Type B pancreatic cell (in vitro differentiated cells): ENCODE measurements around the gene KLHDC4. TPM values are rescaled to one million over a fixed set of nuclear protein-coding genes. Genes with fewer than 3 reads are reported as not detected.

Experiments
- DNase-seq: peaks from one replicate; pipeline ENCODE4 v3.0.0; 2021; ENCODE audit warnings: mixed read lengths; ENCODE audit not compliant: unreplicated experiment; ENCODE audit errors: extremely low spot score
- H3K27ac Mint-ChIP-seq: 2 replicates; pipeline ENCODE4 v1.8.0; 2021; ENCODE audit warnings: mild to moderate bottlenecking, mixed read lengths
- H3K27me3 Mint-ChIP-seq: 2 replicates; pipeline ENCODE4 v1.8.0; 2021; ENCODE audit warnings: mixed read lengths
- H3K36me3 Mint-ChIP-seq: 2 replicates; pipeline ENCODE4 v1.8.0; 2021; ENCODE audit warnings: mixed read lengths
- H3K4me1 Mint-ChIP-seq: one replicate; pipeline ENCODE4 v1.8.0; 2021; ENCODE audit warnings: mixed read lengths; ENCODE audit not compliant: unreplicated experiment
- H3K4me3 Mint-ChIP-seq: 2 replicates; pipeline ENCODE4 v1.8.0; 2021; ENCODE audit warnings: mild to moderate bottlenecking, mixed read lengths
- H3K9me3 Mint-ChIP-seq: 2 replicates; pipeline ENCODE4 v1.8.0; 2021; ENCODE audit warnings: mixed read lengths
- total RNA-seq: library from RNA; stranded (reverse); gene quantifications from 2 replicates; pipeline ENCODE4 v1.2.1, GENCODE V29; 2021; ENCODE audit warnings: low replicate concordance
- TF ChIP-seq, protein P1 (sequence below): fragments of 200-600 bp; sonication (generic); conservative IDR thresholded peaks from 2 replicates; pipeline ENCODE4 v1.5.0; 2021; ENCODE audit warnings: antibody characterized with exemption, mild to moderate bottlenecking

Gene KLHDC4
- total RNA-seq, 1 donor from 2014 or later = 43.4 TPM

DNA sequence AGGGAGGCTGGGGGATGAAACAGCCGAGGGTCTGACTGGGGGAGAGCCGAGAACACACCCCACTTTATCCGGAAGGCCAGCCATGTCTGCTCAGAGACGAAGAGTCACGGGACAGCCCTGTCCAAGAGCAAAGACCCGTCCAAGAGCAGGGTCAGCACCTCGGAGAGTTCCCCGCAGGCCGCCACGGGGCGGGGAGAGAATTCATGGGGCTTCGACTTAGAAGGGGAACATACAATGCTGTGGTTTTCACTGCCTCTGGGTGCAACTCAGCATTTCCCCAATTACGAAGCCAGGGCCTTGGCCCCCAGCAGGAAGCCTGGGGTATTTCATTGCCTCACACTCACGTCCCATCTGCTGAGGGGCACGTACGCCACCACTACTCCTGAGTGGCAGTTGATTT is 104.2 kb downstream of the KLHDC4 start:
- Mint-ChIP-seq H3K36me3 (no peaks in the 10 kb centered on the region), H3K27me3 (no peaks in the 10 kb centered on the region), H3K4me1 (no peaks in the 10 kb centered on the region), H3K4me3 (no peak overlapping the region), H3K27ac (no peak overlapping the region), H3K9me3 (no peaks in the 10 kb centered on the region)
- TF ChIP-seq, protein P1, sequence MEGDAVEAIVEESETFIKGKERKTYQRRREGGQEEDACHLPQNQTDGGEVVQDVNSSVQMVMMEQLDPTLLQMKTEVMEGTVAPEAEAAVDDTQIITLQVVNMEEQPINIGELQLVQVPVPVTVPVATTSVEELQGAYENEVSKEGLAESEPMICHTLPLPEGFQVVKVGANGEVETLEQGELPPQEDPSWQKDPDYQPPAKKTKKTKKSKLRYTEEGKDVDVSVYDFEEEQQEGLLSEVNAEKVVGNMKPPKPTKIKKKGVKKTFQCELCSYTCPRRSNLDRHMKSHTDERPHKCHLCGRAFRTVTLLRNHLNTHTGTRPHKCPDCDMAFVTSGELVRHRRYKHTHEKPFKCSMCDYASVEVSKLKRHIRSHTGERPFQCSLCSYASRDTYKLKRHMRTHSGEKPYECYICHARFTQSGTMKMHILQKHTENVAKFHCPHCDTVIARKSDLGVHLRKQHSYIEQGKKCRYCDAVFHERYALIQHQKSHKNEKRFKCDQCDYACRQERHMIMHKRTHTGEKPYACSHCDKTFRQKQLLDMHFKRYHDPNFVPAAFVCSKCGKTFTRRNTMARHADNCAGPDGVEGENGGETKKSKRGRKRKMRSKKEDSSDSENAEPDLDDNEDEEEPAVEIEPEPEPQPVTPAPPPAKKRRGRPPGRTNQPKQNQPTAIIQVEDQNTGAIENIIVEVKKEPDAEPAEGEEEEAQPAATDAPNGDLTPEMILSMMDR = peak; percentile 42
- DNase-seq = no peak

DNA sequence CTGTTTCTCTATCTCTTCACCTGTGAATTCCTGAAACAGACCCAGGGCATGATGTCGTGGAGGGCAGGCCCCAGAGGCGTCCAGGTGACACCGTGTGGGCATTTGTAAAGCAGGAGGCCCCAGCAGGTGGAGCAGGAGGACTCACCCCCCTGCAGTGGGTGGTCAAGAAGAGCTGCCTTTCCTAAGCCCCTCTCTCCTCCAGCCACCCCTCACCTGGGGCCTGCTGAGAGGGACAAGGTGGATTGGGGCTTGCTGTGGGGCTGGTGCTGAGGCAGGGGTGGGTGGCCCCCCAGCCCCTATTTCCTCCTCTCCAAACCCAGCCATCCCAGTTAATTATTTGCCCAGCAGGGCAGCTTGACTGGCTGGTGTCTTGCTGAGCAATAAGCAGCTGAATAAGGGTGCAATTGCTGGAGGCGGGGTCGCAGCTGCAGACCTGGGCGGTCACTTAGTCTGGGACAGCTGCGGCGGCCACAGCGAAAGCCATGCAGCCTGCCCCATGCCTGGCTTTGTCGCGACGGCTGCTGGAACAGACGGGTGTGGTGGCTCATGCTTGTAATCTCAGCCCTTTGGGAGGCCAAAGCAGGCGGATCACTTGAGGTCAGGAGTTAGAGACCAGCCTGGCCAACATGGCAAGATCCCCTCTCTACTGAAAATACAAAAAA is 107.1 kb downstream of the KLHDC4 start:
- Mint-ChIP-seq H3K27me3 (no peaks in the 10 kb centered on the region), H3K27ac (no peak overlapping the region), H3K36me3 (no peaks in the 10 kb centered on the region), H3K4me1 (no peaks in the 10 kb centered on the region), H3K9me3 (no peaks in the 10 kb centered on the region), H3K4me3 (no peak overlapping the region)
- no peak for DNase-seq
- TF ChIP-seq, protein P1 = no peak

Other genes with a start within 250 kb of the KLHDC4 start
- 7.2 and 27.5 TPM in 2 replicates for gene JPH3, start 163.5 kb downstream of the KLHDC4 start, total RNA-seq
- 40.4 and 51.2 TPM in 2 replicates for gene SLC7A5, start 103.5 kb upstream of the KLHDC4 start, total RNA-seq
- gene CA5A, start 170.5 kb upstream of the KLHDC4 start, total RNA-seq = 0.70 TPM in 1 of 2 replicates, not detected in the other
- gene BANP, start 185.4 kb upstream of the KLHDC4 start, total RNA-seq = 28.3 and 36.9 TPM in 2 replicates